HCT116 (cell line): ENCODE measurements around the gene IFT74. TPM values are rescaled to one million over a fixed set of nuclear protein-coding genes. Genes with fewer than 3 reads are reported as not detected.

Source experiments
- ATAC-seq: fragments of 200-7000 bp; cut with Tn5 transposase; 2 replicates; pipeline ENCODE4 v1.9.1; 2020; ENCODE audit warnings: mild to moderate bottlenecking, moderate library complexity
- BruUV-seq: library from RNA; stranded (reverse); fragments of 400-500 nt; replicated peaks from 2 replicates; lab custom pipeline; 2021; lab: Mats Ljungman, UMichigan
- CTCF ChIA-PET: fragments of 300-600 bp; sonication (Branson Sonifier 250); formaldehyde crosslinking; loops from one replicate; lab custom pipeline; 2021; ENCODE audit warnings: antibody characterized with exemption; lab: Charles Lee
- POLR2A ChIA-PET: fragments of 300-600, 350-600 bp; sonication (Branson Sonifier 250); formaldehyde crosslinking; loops from one replicate; lab custom pipeline; 2021; ENCODE audit warnings: antibody characterized with exemption; lab: Charles Lee
- RAD21 ChIA-PET, 2 experiments: fragments of 300-600 bp; sonication (Branson Sonifier 250); formaldehyde crosslinking; loops; one replicate each; lab custom pipeline; 2023; ENCODE audit warnings: low total read pairs in 2 of 2; ENCODE audit not compliant: uncharacterized antibody in 2 of 2, unreplicated experiment in 2 of 2, low non-redundant PET in 1 of 2; lab: Charles Lee
- DNase-seq: peaks from one replicate; pipeline ENCODE4 v3.0.0-alpha.2; 2010; ENCODE audit warnings: low read depth, low spot score
- H2AFZ ChIP-seq: fragments of 200-600 bp; shearing (Covaris generic), sonication (generic); 2 replicates; pipeline ENCODE4 v1.6.1; 2017; ENCODE audit warnings: low read depth, mixed run types, mixed read lengths, antibody characterized with exemption, low read length; ENCODE audit not compliant: poor library complexity, severe bottlenecking
- H3K27ac ChIP-seq: 2 replicates; pipeline ENCODE4 v1.5.1; 2012; ENCODE audit warnings: low read depth, low read length
- H3K27me3 ChIP-seq: fragments of 200-600 bp; sonication (generic); 2 replicates; pipeline ENCODE4 v1.6.1; 2016; ENCODE audit warnings: mixed run types, low read length, mixed read lengths; ENCODE audit not compliant: insufficient read depth
- H3K36me3 ChIP-seq, 2 experiments: fragments of 200-500 bp in 1 of 2; fragments of 200-600 bp in 1 of 2; sonication (Bioruptor generic) in 1 of 2; sonication (generic) in 1 of 2; 2 replicates each; pipeline versions ENCODE4 v1.5.1 to v1.6.1; 2014 to 2016; ENCODE audit warnings: low read length in 2 of 2, inconsistent platforms in 1 of 2, mixed read lengths in 1 of 2, mixed run types in 1 of 2; ENCODE audit not compliant: insufficient read depth in 2 of 2, control insufficient read depth in 1 of 2
- H3K4me1 ChIP-seq, 2 experiments: fragments of 200-600 bp in 1 of 2; sonication (generic) in 1 of 2; 2 replicates each; pipeline versions ENCODE4 v1.5.1 to v1.6.1; 2012 to 2017; ENCODE audit warnings: low read length in 2 of 2, inconsistent platforms in 1 of 2, mild to moderate bottlenecking in 1 of 2, mixed read lengths in 1 of 2, mixed run types in 1 of 2, moderate library complexity in 1 of 2; ENCODE audit not compliant: insufficient read depth in 2 of 2, control insufficient read depth in 1 of 2
- H3K4me2 ChIP-seq: fragments of 200-600 bp; sonication (generic); 2 replicates; pipeline ENCODE4 v1.6.1; 2017; ENCODE audit warnings: mixed run types, low read length, mixed read lengths
- H3K4me3 ChIP-seq, 2 experiments: fragments of 200-600 bp in 1 of 2; sonication (generic) in 1 of 2; replicated peaks in 1 of 2; 2 replicates each; pipeline ENCODE4 v1.5.1; 2011 to 2016; ENCODE audit warnings: low read length in 2 of 2, control low read depth in 1 of 2, low read depth in 1 of 2, mild to moderate bottlenecking in 1 of 2, mixed read lengths in 1 of 2, mixed run types in 1 of 2
- H3K79me2 ChIP-seq: fragments of 200-600 bp; sonication (generic); 2 replicates; pipeline ENCODE4 v1.6.1; 2017; ENCODE audit warnings: mild to moderate bottlenecking, mixed run types, low read length, moderate library complexity, mixed read lengths; ENCODE audit not compliant: insufficient read depth
- H3K9ac ChIP-seq: fragments of 200-600 bp; sonication (generic); 2 replicates; pipeline ENCODE4 v1.6.1; 2016; ENCODE audit warnings: low read length, mixed read lengths
- H3K9me2 ChIP-seq: fragments of 200-600 bp; sonication (generic), shearing (Covaris generic); 2 replicates; pipeline ENCODE4 v1.6.1; 2017; ENCODE audit warnings: mixed run types, mild to moderate bottlenecking, moderate library complexity; ENCODE audit not compliant: insufficient read depth
- H3K9me3 ChIP-seq, 2 experiments: fragments of 200-500 bp in 1 of 2; fragments of 200-600 bp in 1 of 2; sonication (Bioruptor generic) in 1 of 2; sonication (generic) in 1 of 2; 2 replicates each; pipeline ENCODE4 v1.6.1; 2014 to 2017; ENCODE audit warnings: low read length in 2 of 2, mixed read lengths in 2 of 2, inconsistent platforms in 1 of 2, low read depth in 1 of 2, mild to moderate bottlenecking in 1 of 2, mixed run types in 1 of 2, moderate library complexity in 1 of 2; ENCODE audit not compliant: control insufficient read depth in 1 of 2, insufficient read depth in 1 of 2
- H4K20me1 ChIP-seq: fragments of 200-600 bp; sonication (generic), shearing (Covaris generic); 2 replicates; pipeline ENCODE4 v1.6.1; 2017; ENCODE audit warnings: mixed run types, mild to moderate bottlenecking, moderate library complexity; ENCODE audit not compliant: insufficient read depth
- CEBPB ChIP-seq: IDR thresholded peaks from 2 replicates; pipeline ENCODE4 v1.6.1; 2012; ENCODE audit warnings: low read depth
- CTCF ChIP-seq, 3 experiments: fragments of 200-600 bp in 1 of 3; sonication (generic) in 1 of 3; IDR thresholded peaks in 2 of 3; conservative IDR thresholded peaks in 1 of 3; 2 replicates each; pipeline ENCODE4 v1.5.1; 2012 to 2017; ENCODE audit warnings: low read depth in 2 of 3, low read length in 2 of 3, antibody characterized with exemption in 1 of 3, borderline replicate concordance in 1 of 3, control low read depth in 1 of 3, mild to moderate bottlenecking in 1 of 3, mixed read lengths in 1 of 3, mixed run types in 1 of 3, moderate library complexity in 1 of 3; ENCODE audit not compliant: insufficient read depth in 1 of 3
- EGR1 ChIP-seq: IDR thresholded peaks from 2 replicates; pipeline ENCODE4 v1.6.1; 2012; ENCODE audit warnings: low read depth
- EZH2phosphoT487 ChIP-seq: fragments of 200-600 bp; IDR thresholded peaks from 2 replicates; pipeline ENCODE4 v1.6.1; 2018; ENCODE audit warnings: antibody characterized with exemption, borderline replicate concordance
- JUND ChIP-seq: IDR thresholded peaks from 2 replicates; pipeline ENCODE4 v1.6.1; 2012
- POLR2A ChIP-seq: IDR thresholded peaks from 2 replicates; pipeline ENCODE4 v1.7.0; 2011; ENCODE audit warnings: borderline replicate concordance; ENCODE audit not compliant: insufficient read depth, insufficient read length; ENCODE audit errors: extremely low read depth
- POLR2AphosphoS5 ChIP-seq: IDR thresholded peaks from 2 replicates; pipeline ENCODE4 v1.6.1; 2011; ENCODE audit warnings: mild to moderate bottlenecking, low read depth, low read length, moderate library complexity
- SIN3A ChIP-seq: IDR thresholded peaks from 2 replicates; pipeline ENCODE4 v1.6.1; 2012; ENCODE audit warnings: low read depth
- SP1 ChIP-seq: IDR thresholded peaks from 2 replicates; pipeline ENCODE4 v1.6.1; 2012; ENCODE audit warnings: low read depth
- SRF ChIP-seq: IDR thresholded peaks from 2 replicates; pipeline ENCODE4 v1.6.1; 2012; ENCODE audit warnings: low read depth
- ZBTB33 ChIP-seq: IDR thresholded peaks from 2 replicates; pipeline ENCODE4 v1.6.1; 2011; ENCODE audit warnings: mild to moderate bottlenecking, low read length, moderate library complexity; ENCODE audit not compliant: insufficient replicate concordance; ENCODE audit errors: extremely low read depth
- ZFX ChIP-seq: fragments of 450-650 bp; IDR thresholded peaks from 2 replicates; pipeline ENCODE4 v1.6.1; 2017
- intact Hi-C: fragments of 100-400 bp; cut with micrococcal nuclease; formaldehyde crosslinking; loops from 2 replicates; pipeline ENCODE4 v1.10.0; 2022
- total RNA-seq: library from RNA; stranded (reverse); gene quantifications from one replicate; pipeline ENCODE4 v1.2.1, GENCODE V29; 2021; ENCODE audit not compliant: unreplicated experiment

IFT74 gene
- total RNA-seq, 1 experiment from 2014 or later, result 18.2 TPM

GRCh38 chr9:27090231-27090630 is 134.0 kb downstream of the IFT74 start:
- no peak overlapping the region for H2AFZ ChIP-seq
- no peak for TF ChIP-seq SIN3A
- no peak for TF ChIP-seq JUND
- TF ChIP-seq SRF, result no peak
- no peak for TF ChIP-seq ZFX
- TF ChIP-seq CTCF (IDR thresholded peaks at IDR 0.05 in 2 of 3, conservative IDR thresholded peaks at IDR 0.05 in 1 of 3; ENCODE audit: borderline replicate concordance in 1 of 3, insufficient read depth in 1 of 3, low read depth in 2 of 3, low read length in 2 of 3), result no peak
- no peak for TF ChIP-seq POLR2A
- TF ChIP-seq CEBPB, result no peak
- no peak for TF ChIP-seq EZH2phosphoT487
- no peak for TF ChIP-seq EGR1
- TF ChIP-seq POLR2AphosphoS5, result no peak
- no peak for TF ChIP-seq SP1
- no peak for TF ChIP-seq ZBTB33
- no peaks in the 10 kb centered on the region for H3K79me2 ChIP-seq
- no peaks in the 10 kb centered on the region for H3K36me3 ChIP-seq
- no peaks in the 10 kb centered on the region for H3K27me3 ChIP-seq
- H4K20me1 ChIP-seq, result no peaks in the 10 kb centered on the region
- intact Hi-C loops, result no loop called here
- no TSS peak for BruUV-seq
- no peak for ATAC-seq
- ChIA-PET CTCF (no interaction called here), RAD21 (no interaction called here), POLR2A (no interaction called here)
- no peak overlapping the region for H3K27ac ChIP-seq
- no peaks in the 10 kb centered on the region for H3K9me3 ChIP-seq
- peaks cover 0 to 4% of the 10 kb centered on the region in 2 experiments; a peak in 2 of 4 replicates for H3K4me1 ChIP-seq
- no peak for DNase-seq
- no peak overlapping the region for H3K9ac ChIP-seq
- no peaks in the 10 kb centered on the region for H3K9me2 ChIP-seq
- no peak overlapping the region for H3K4me3 ChIP-seq
- H3K4me2 ChIP-seq, result no peak overlapping the region
